ENCODE measurements around the gene NKX2-1. TPM values are rescaled to one million over a fixed set of nuclear protein-coding genes. Genes with fewer than 3 reads are reported as not detected.

The NKX2-1 gene
- total RNA-seq, 4 donors from 2014 or later: not detected

DNA sequence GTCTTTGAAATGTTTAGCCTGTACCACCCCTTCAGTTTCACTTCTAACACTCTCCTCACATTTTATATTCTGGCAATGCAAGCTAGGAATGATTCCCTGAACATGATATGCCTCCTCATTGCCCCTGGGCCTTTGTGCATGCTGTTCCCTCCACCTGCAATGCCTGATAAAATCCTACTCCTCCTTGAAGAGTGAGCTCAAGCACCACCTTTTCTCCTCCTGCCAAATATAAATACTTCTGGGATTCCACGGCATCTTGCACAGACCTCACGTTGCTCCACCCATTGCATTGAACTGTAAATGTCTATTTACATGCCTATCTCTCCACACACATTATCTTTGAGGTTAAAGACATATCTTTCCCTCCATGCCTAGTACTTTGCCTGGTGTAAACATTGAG is 21.1 kb downstream of the NKX2-1 start:
- TF ChIP-seq, protein P1, sequence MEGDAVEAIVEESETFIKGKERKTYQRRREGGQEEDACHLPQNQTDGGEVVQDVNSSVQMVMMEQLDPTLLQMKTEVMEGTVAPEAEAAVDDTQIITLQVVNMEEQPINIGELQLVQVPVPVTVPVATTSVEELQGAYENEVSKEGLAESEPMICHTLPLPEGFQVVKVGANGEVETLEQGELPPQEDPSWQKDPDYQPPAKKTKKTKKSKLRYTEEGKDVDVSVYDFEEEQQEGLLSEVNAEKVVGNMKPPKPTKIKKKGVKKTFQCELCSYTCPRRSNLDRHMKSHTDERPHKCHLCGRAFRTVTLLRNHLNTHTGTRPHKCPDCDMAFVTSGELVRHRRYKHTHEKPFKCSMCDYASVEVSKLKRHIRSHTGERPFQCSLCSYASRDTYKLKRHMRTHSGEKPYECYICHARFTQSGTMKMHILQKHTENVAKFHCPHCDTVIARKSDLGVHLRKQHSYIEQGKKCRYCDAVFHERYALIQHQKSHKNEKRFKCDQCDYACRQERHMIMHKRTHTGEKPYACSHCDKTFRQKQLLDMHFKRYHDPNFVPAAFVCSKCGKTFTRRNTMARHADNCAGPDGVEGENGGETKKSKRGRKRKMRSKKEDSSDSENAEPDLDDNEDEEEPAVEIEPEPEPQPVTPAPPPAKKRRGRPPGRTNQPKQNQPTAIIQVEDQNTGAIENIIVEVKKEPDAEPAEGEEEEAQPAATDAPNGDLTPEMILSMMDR (IDR thresholded peaks at IDR 0.05; ENCODE audit: low read depth): no peak

DNA sequence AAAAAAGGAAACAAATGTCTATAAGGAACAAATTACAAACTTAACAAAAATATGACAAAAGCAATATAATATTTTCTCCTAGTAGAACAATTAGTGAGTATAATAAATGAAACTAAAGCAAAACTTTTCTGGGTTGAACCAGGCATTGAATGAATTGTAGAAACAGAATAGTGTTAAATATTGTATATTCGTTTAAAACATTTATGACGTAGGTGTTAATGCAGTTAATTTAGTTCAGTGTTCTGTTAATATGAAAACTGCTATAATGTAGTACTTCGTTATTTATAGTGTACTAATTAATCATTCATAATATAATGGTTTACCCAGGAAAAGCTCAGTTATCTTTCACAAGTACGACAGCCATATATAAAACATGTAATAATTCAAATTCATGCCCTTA is 23.7 kb downstream of the NKX2-1 start:
- TF ChIP-seq, protein P1 (IDR thresholded peaks at IDR 0.05; ENCODE audit: low read depth): no peak

DNA sequence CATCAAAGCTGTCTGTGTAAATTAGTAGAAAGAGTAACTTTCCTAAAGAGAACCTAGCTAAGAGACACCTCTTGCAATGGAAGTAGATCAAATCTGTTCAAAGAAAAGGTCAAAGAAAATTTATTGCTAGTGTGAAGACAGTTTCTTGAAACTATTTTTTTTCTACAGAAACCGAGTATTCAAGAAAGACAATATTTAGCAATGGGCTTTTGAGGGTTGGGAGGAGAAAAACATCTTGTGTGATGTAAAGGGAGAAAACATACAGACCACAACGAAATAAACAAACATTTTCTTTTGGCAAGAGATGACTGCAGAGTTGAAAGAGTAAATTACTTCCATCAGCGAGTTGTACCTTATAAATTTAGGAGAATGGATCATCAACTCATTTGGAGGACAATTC is 24.4 kb downstream of the NKX2-1 start:
- TF ChIP-seq, protein P1 (IDR thresholded peaks at IDR 0.05; ENCODE audit: low read depth): no peak

DNA sequence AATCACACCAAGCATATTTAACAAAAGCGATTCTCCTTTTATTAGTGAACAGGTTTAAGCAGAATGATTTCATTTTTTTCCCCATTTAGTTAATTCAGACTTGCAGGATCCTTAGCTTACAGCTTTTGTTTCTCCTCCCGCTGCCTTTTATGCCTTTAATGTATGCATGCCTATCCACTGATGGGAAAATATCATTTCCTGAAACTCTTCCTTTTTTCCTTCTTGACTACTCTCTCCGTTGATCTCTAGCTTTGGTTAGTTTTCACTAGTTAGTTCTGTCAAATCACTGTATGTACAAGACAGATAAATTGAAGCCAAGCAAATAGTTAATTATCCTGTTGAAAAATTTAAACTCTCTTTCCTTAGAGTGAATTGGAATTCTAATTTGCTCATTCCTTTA is 26.3 kb downstream of the NKX2-1 start:
- TF ChIP-seq, protein P1 (IDR thresholded peaks at IDR 0.05; ENCODE audit: low read depth): no peak

DNA sequence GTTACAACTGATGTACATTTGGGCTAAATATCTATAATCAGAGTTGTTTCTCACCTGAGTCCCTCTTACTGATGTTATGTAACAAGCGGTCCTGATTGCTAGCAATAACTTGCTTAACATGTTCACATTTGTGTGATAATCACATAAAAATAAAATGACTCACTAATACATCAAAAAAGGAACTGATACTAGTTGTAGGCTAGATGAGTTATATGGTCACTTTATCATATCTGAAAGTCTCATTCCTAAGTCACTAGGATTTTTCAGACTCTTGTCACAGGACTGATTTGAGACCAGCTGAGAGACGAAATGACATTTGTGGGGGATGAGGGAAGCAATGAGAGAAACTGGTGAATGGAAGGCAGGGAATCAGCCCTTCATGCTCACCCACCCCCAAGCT is 34.3 kb downstream of the NKX2-1 start:
- TF ChIP-seq, protein P1 (IDR thresholded peaks at IDR 0.05; ENCODE audit: low read depth): no peak

DNA sequence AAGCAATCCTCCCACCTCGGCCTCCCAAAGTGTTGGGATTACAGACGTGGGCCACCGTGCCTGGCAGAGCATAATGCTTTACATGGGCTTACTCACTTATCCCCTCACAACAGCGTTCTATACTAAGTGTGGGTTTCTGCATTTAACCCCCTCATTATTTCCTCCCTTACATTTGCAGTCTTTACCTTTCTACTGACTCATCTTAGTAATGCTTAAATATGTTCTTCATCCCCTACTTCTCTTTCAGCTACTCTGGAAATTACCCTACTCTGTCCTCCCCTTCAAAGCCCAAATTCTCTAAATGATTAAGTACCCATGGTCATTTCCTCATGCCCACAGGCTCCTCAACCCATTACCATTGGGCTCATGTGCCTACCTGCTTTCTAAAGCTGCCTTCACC is 40.7 kb downstream of the NKX2-1 start:
- TF ChIP-seq, protein P1 (IDR thresholded peaks at IDR 0.05; ENCODE audit: low read depth): no peak

DNA sequence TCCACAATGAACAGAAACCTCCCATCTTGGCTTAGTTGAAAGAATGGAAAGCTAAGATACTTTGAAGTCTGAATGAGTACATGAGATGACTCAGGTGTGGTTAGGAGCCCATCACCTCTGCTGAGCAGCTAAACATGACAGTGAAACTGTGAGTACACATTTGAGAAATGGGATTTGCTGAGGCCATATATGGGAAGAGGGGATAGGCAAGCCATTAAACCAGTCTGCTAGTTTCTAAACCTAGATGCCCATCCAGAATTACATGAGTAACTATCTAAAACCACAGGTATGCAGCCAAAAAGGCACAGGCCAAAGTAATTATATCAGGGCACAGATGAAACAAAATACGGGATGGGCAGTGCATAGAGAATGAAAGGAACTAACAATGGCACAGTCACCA is 41.2 kb downstream of the NKX2-1 start:
- TF ChIP-seq, protein P1 (IDR thresholded peaks at IDR 0.05; ENCODE audit: low read depth): no peak

Measured in subcutaneous adipose tissue (tissue), 4 donors.